Naive B cell (primary cell): ENCODE data around the gene KCTD6. TPM values are rescaled to one million over a fixed set of nuclear protein-coding genes. Genes with fewer than 3 reads are reported as not detected.
"Not testable (repeated sequence)": the region's sequence is repeated elsewhere in the genome, so short reads cannot be mapped to it uniquely, and the experiment has no call there.

Experiments
- ATAC-seq, 2 donors: fragments of 150-1000 bp; cut with Tn5 transposase; 2 replicates each; pipeline ENCODE4 v1.10.0; 2021; ENCODE audit warnings: low read depth in 2 of 2, mild to moderate bottlenecking in 2 of 2, moderate library complexity in 2 of 2
- DNase-seq: peaks from one replicate; pipeline ENCODE4 v3.0.0; 2022
- H3K27ac Mint-ChIP-seq, 6 donors: one replicate each; pipeline ENCODE4 v1.8.0; 2020 to 2022; ENCODE audit warnings: mild to moderate bottlenecking in 6 of 6, mixed read lengths in 6 of 6, moderate library complexity in 5 of 6, inconsistent platforms in 2 of 6
- H3K27me3 Mint-ChIP-seq, 3 donors: one replicate each; pipeline ENCODE4 v1.8.0; 2021 to 2022; ENCODE audit warnings: mixed read lengths in 3 of 3, mild to moderate bottlenecking in 1 of 3
- H3K36me3 Mint-ChIP-seq, 2 donors: one replicate each; pipeline ENCODE4 v1.8.0; 2020 to 2022; ENCODE audit warnings: mixed read lengths in 2 of 2, inconsistent platforms in 1 of 2, mild to moderate bottlenecking in 1 of 2
- H3K4me1 Mint-ChIP-seq, 3 donors: one replicate each; pipeline ENCODE4 v1.8.0; 2020 to 2022; ENCODE audit warnings: mixed read lengths in 3 of 3, inconsistent platforms in 1 of 3, mild to moderate bottlenecking in 1 of 3, moderate library complexity in 1 of 3
- H3K4me3 Mint-ChIP-seq, 8 donors: one replicate each; pipeline ENCODE4 v1.8.0; 2020 to 2022; ENCODE audit warnings: mild to moderate bottlenecking in 8 of 8, mixed read lengths in 8 of 8, moderate library complexity in 8 of 8, inconsistent platforms in 2 of 8
- H3K9me3 Mint-ChIP-seq, 7 donors: one replicate each; pipeline ENCODE4 v1.8.0; 2020 to 2022; ENCODE audit warnings: mixed read lengths in 7 of 7, mild to moderate bottlenecking in 5 of 7, inconsistent platforms in 2 of 7, moderate library complexity in 1 of 7
- polyA plus RNA-seq, 6 donors: library from polyadenylated mRNA; unstranded; fragments of 300-500 nt; fragmentation: Illumina TruSeq; gene quantifications; one replicate each; pipeline ENCODE4 v1.2.3, GENCODE V29; 2021; ENCODE audit warnings: low read depth in 6 of 6

Gene KCTD6
- polyA plus RNA-seq, 6 donors from 2014 or later = 11.2 to 15.4 (median 12.6) TPM

GRCh38 chr3:58521917-58522631 is 30.2 kb downstream of the KCTD6 start:
- H3K27ac Mint-ChIP-seq = no peak overlapping the region
- H3K9me3 Mint-ChIP-seq = no peaks in the 10 kb centered on the region

GRCh38 chr3:58522759-58523425 is 31.0 kb downstream of the KCTD6 start:
- H3K27ac Mint-ChIP-seq = no peak overlapping the region
- DNase-seq (no peak), ATAC-seq (no peak)
- H3K27me3 Mint-ChIP-seq = no peaks in the 10 kb centered on the region
- H3K4me3 Mint-ChIP-seq = no peak overlapping the region
- H3K36me3 Mint-ChIP-seq = peaks cover 0 to 4% of the 10 kb centered on the region in 2 donors
- H3K4me1 Mint-ChIP-seq = no peaks in the 10 kb centered on the region
- no peaks in the 10 kb centered on the region for H3K9me3 Mint-ChIP-seq

More at GRCh38 chr3:58521917-58522631, 30.2 kb downstream of the KCTD6 start:
- Mint-ChIP-seq H3K4me1 (no peaks in the 10 kb centered on the region), H3K4me3 (no peak overlapping the region), H3K27me3 (no peaks in the 10 kb centered on the region), H3K36me3 (peaks cover 0 to 4% of the 10 kb centered on the region in 2 donors)
- DNase-seq (no peak), ATAC-seq (no peak)

- DNase-seq = no peak
- Mint-ChIP-seq H3K4me3 (peak overlapping the region in 1 of 8 donors; percentile 45), H3K27ac (no peak overlapping the region), H3K27me3 (no peaks in the 10 kb centered on the region), H3K9me3 (no peaks in the 10 kb centered on the region), H3K36me3 (peaks cover 0 to 4% of the 10 kb centered on the region in 2 donors), H3K4me1 (no peaks in the 10 kb centered on the region)
- ATAC-seq = no peak
Measured at GRCh38 chr3:58524326-58524888, 32.5 kb downstream of the KCTD6 start.

GRCh38 chr3:58526515-58526957 is 34.6 kb downstream of the KCTD6 start:
- ATAC-seq = no peak
- Mint-ChIP-seq H3K36me3 (peaks cover 0 to 4% of the 10 kb centered on the region in 2 donors), H3K9me3 (no peaks in the 10 kb centered on the region), H3K4me3 (no peak overlapping the region), H3K27me3 (no peaks in the 10 kb centered on the region), H3K4me1 (no peaks in the 10 kb centered on the region), H3K27ac (peak overlapping the region in 2 of 6 donors; percentile 30 to 81)
- DNase-seq = no peak

GRCh38 chr3:58527440-58527839 is 35.5 kb downstream of the KCTD6 start:
- H3K27me3 Mint-ChIP-seq, H3K9me3 Mint-ChIP-seq, ATAC-seq, H3K4me3 Mint-ChIP-seq, DNase-seq, H3K36me3 Mint-ChIP-seq, H3K4me1 Mint-ChIP-seq, H3K27ac Mint-ChIP-seq: not testable (repeated sequence)

GRCh38 chr3:58528629-58529028 is 36.7 kb downstream of the KCTD6 start:
- Mint-ChIP-seq H3K9me3 (no peaks in the 10 kb centered on the region), H3K27ac (no peak overlapping the region), H3K4me3 (no peak overlapping the region), H3K36me3 (peaks cover 0 to 4% of the 10 kb centered on the region in 2 donors), H3K4me1 (peaks cover 7 to 12% (median 9%) of the 10 kb centered on the region in 3 donors), H3K27me3 (no peaks in the 10 kb centered on the region)
- no peak for DNase-seq
- ATAC-seq = no peak

GRCh38 chr3:58529516-58530353 is 37.8 kb downstream of the KCTD6 start:
- Mint-ChIP-seq H3K27me3 (no peaks in the 10 kb centered on the region), H3K9me3 (no peaks in the 10 kb centered on the region), H3K4me1 (peaks cover 7 to 12% (median 9%) of the 10 kb centered on the region in 3 donors), H3K27ac (no peak overlapping the region), H3K36me3 (peaks cover 0 to 4% of the 10 kb centered on the region in 2 donors), H3K4me3 (no peak overlapping the region)
- ATAC-seq (no peak), DNase-seq (no peak)

GRCh38 chr3:58530354-58530865 is 38.5 kb downstream of the KCTD6 start:
- Mint-ChIP-seq H3K27ac (no peak overlapping the region), H3K9me3 (no peaks in the 10 kb centered on the region), H3K27me3 (no peaks in the 10 kb centered on the region), H3K4me3 (no peak overlapping the region), H3K4me1 (peaks cover 7 to 12% (median 9%) of the 10 kb centered on the region in 3 donors), H3K36me3 (peaks cover 0 to 4% of the 10 kb centered on the region in 2 donors)
- DNase-seq (no peak), ATAC-seq (no peak)

GRCh38 chr3:58531555-58531954 is 39.7 kb downstream of the KCTD6 start:
- Mint-ChIP-seq H3K4me1 (peaks cover 7 to 12% (median 9%) of the 10 kb centered on the region in 3 donors), H3K9me3 (no peaks in the 10 kb centered on the region), H3K27me3 (no peaks in the 10 kb centered on the region), H3K4me3 (no peak overlapping the region), H3K36me3 (peaks cover 0 to 4% of the 10 kb centered on the region in 2 donors), H3K27ac (no peak overlapping the region)
- ATAC-seq (no peak), DNase-seq (no peak)

GRCh38 chr3:58531956-58532355 is 40.1 kb downstream of the KCTD6 start:
- Mint-ChIP-seq H3K4me3 (no peak overlapping the region), H3K27me3 (no peaks in the 10 kb centered on the region), H3K27ac (peak overlapping the region in 1 of 6 donors; percentile 93), H3K9me3 (no peaks in the 10 kb centered on the region), H3K4me1 (peaks cover 7 to 12% (median 9%) of the 10 kb centered on the region in 3 donors), H3K36me3 (peaks cover 0 to 1% of the 10 kb centered on the region in 2 donors)
- DNase-seq (no peak), ATAC-seq (no peak)

GRCh38 chr3:58532794-58533220 is 40.9 kb downstream of the KCTD6 start:
- DNase-seq (peak; percentile 79), ATAC-seq (peak; percentile 98 to 99)
- Mint-ChIP-seq H3K27ac (peak overlapping the region in 3 of 6 donors; percentile 26 to 93 (median 53)), H3K27me3 (peaks cover 0 to 5% (median 0%) of the 10 kb centered on the region in 3 donors), H3K36me3 (no peaks in the 10 kb centered on the region), H3K9me3 (no peaks in the 10 kb centered on the region), H3K4me1 (peaks cover 7 to 12% (median 9%) of the 10 kb centered on the region in 3 donors), H3K4me3 (peak overlapping the region in 1 of 8 donors; percentile 74)

- no peak for DNase-seq
- peak overlapping the region in 1 of 6 donors; percentile 9 for H3K27ac Mint-ChIP-seq
- H3K4me1 Mint-ChIP-seq = peaks cover 7 to 12% (median 9%) of the 10 kb centered on the region in 3 donors
- H3K36me3 Mint-ChIP-seq = no peaks in the 10 kb centered on the region
- H3K9me3 Mint-ChIP-seq = no peaks in the 10 kb centered on the region
- H3K27me3 Mint-ChIP-seq = peaks cover 0 to 5% (median 0%) of the 10 kb centered on the region in 3 donors
- H3K4me3 Mint-ChIP-seq = peak overlapping the region in 1 of 8 donors; percentile 54
- ATAC-seq = no peak
Measured at GRCh38 chr3:58534592-58535494, 42.9 kb downstream of the KCTD6 start.
